Erythroblast (primary cell): ENCODE results near the gene MTPN.

Experiments
- GATA1 ChIP-seq: IDR thresholded peaks from 2 replicates; pipeline ENCODE4 v1.6.1; 2011; ENCODE audit warnings: low read depth, mild to moderate bottlenecking, control low read depth, low read length, moderate library complexity
- POLR2A ChIP-seq: IDR thresholded peaks from 2 replicates; pipeline ENCODE4 v1.6.1; 2011; ENCODE audit warnings: mild to moderate bottlenecking, low read length

- no peak for TF ChIP-seq POLR2A
- no peak for TF ChIP-seq GATA1
Observed at GRCh38 chr7:135879233-135879632, 97.9 kb downstream of the MTPN start.
